K562 (cell line): ENCODE measurements around the gene TMC8. TPM values are rescaled to one million over a fixed set of nuclear protein-coding genes. Genes with fewer than 3 reads are reported as not detected.

Experiments used
- ATAC-seq: fragments of 200-7000 bp; cut with Tn5 transposase; 3 replicates; pipeline ENCODE4 v1.9.1; 2020; ENCODE audit warnings: moderate library complexity
- BruUV-seq: library from RNA; stranded (reverse); fragments of 400-500 nt; replicated peaks from 2 replicates; lab custom pipeline; 2021; lab: Mats Ljungman, UMichigan
- CTCF ChIA-PET: fragments of 300-600 bp; formaldehyde crosslinking; extraction: SDS; loops from one replicate; lab custom pipeline; 2021; ENCODE audit warnings: low intra/inter-chr PET ratio; lab: Yijun Ruan, JAX
- POLR2A ChIA-PET: fragments of 300-600, 350-650 bp; sonication (Branson Sonifier 250); formaldehyde crosslinking; extraction: SDS; loops from one replicate; lab custom pipeline; 2021; ENCODE audit warnings: antibody characterized with exemption, inconsistent platforms; lab: Yijun Ruan, JAX
- DNase-seq, 4 experiments: peaks; one replicate each; pipeline versions ENCODE4 v3.0.0 to v3.0.0-alpha.2; 2011 to 2018; ENCODE audit warnings: low spot score in 3 of 4, mixed read lengths in 3 of 4; ENCODE audit errors: extremely low read depth in 1 of 4
- FAIRE-seq: peaks from 2 replicates; lab custom pipeline; 2011; peaks lifted over from hg19 to GRCh38; lab: Jason Lieb, UNC
- H2AFZ ChIP-seq: 2 replicates; pipeline ENCODE4 v1.6.0; 2011; ENCODE audit warnings: low read depth, low read length, control low read depth, inconsistent platforms
- H3K27ac ChIP-seq: fragments of 200-600 bp; 3 replicates; pipeline ENCODE4 v1.8.0; 2011; ENCODE audit warnings: low read depth, mild to moderate bottlenecking, control low read depth, inconsistent platforms, low read length, moderate library complexity, mixed read lengths; ENCODE audit errors: extremely low read depth
- H3K27me3 ChIP-seq, 2 experiments: fragments of 300-600 bp in 1 of 2; 2 replicates in 1 of 2; 3 replicates in 1 of 2; pipeline versions ENCODE4 v1.6.0 to v1.8.0; 2011; ENCODE audit warnings: inconsistent platforms in 2 of 2, low read length in 2 of 2, mild to moderate bottlenecking in 1 of 2, mixed read lengths in 1 of 2, moderate library complexity in 1 of 2; ENCODE audit not compliant: control insufficient read depth in 2 of 2, insufficient read depth in 2 of 2
- H3K36me3 ChIP-seq: fragments of 300-600 bp; 3 replicates; pipeline ENCODE4 v1.8.0; 2011; ENCODE audit warnings: mild to moderate bottlenecking, low read length, inconsistent platforms; ENCODE audit not compliant: control insufficient read depth, insufficient read depth
- H3K4me1 ChIP-seq, 2 experiments: fragments of 200-600 bp in 1 of 2; replicated peaks in 1 of 2; 2 replicates in 1 of 2; 3 replicates in 1 of 2; pipeline versions ENCODE4 v1.5.1 to v1.8.0; 2011; ENCODE audit warnings: inconsistent platforms in 2 of 2, low read length in 2 of 2, mild to moderate bottlenecking in 1 of 2, mixed read lengths in 1 of 2, moderate library complexity in 1 of 2; ENCODE audit not compliant: control insufficient read depth in 2 of 2, insufficient read depth in 2 of 2
- H3K4me2 ChIP-seq: 2 replicates; pipeline ENCODE4 v1.6.1; 2011; ENCODE audit warnings: low read length, control low read depth, inconsistent platforms, mixed read lengths; ENCODE audit not compliant: insufficient read depth
- H3K4me3 ChIP-seq: fragments of 200-600 bp; sonication (generic), shearing (Covaris generic); 2 replicates; pipeline ENCODE4 v1.5.1; 2016; ENCODE audit warnings: control low read depth, inconsistent platforms
- H3K79me2 ChIP-seq: fragments of 200-600 bp; 3 replicates; pipeline ENCODE4 v1.8.0; 2011; ENCODE audit warnings: low read length, inconsistent platforms; ENCODE audit not compliant: control insufficient read depth, insufficient read depth
- H3K9ac ChIP-seq, 2 experiments: 2 replicates each; pipeline versions ENCODE4 v1.6.0 to v1.6.1; 2011; ENCODE audit warnings: low read depth in 2 of 2, low read length in 2 of 2, control low read depth in 1 of 2, inconsistent platforms in 1 of 2, mild to moderate bottlenecking in 1 of 2, mixed read lengths in 1 of 2; ENCODE audit not compliant: insufficient read depth in 1 of 2
- H3K9me1 ChIP-seq: one replicate; pipeline ENCODE4 v1.6.0; 2011; ENCODE audit warnings: inconsistent platforms, mild to moderate bottlenecking, low read length, moderate library complexity; ENCODE audit not compliant: control insufficient read depth, insufficient read depth
- H3K9me3 ChIP-seq: replicated peaks from 2 replicates; pipeline ENCODE4 v1.5.1; 2011; ENCODE audit warnings: low read depth, low read length, inconsistent platforms; ENCODE audit not compliant: control insufficient read depth, insufficient read depth
- H4K20me1 ChIP-seq: replicated peaks from 2 replicates; pipeline ENCODE4 v1.6.1; 2011; ENCODE audit warnings: low read length, inconsistent platforms, mixed read lengths; ENCODE audit not compliant: control insufficient read depth, insufficient read depth
- FOXA1 ChIP-seq: fragments of 450-650 bp; IDR thresholded peaks from 2 replicates; pipeline ENCODE4 v1.6.1; 2016; ENCODE audit warnings: mild to moderate bottlenecking, borderline replicate concordance
- HOXB6 ChIP-seq: fragments of 250-450 bp; sonication (Bioruptor Pico); IDR thresholded peaks from 2 replicates; pipeline ENCODE4 v1.5.1; 2022; ENCODE audit warnings: mild to moderate bottlenecking, borderline replicate concordance
- RCOR1 ChIP-seq, 2 experiments: IDR thresholded peaks; 2 replicates each; pipeline ENCODE4 v1.6.1; 2012; ENCODE audit warnings: low read depth in 2 of 2, low read length in 2 of 2, borderline replicate concordance in 1 of 2, improper control_type of control experiment in 1 of 2
- ZBTB40 ChIP-seq, 2 experiments: fragments of 450-650 bp in 1 of 2; sonication (generic) in 1 of 2; formaldehyde crosslinking in 1 of 2; IDR thresholded peaks; 2 replicates each; pipeline versions ENCODE4 v1.7.1 to v1.9.0; 2016 to 2022; ENCODE audit warnings: inconsistent platforms in 1 of 2, mild to moderate bottlenecking in 1 of 2, missing genetic modification reagents in 1 of 2
- ZNF282 ChIP-seq: sonication (generic); formaldehyde crosslinking; IDR thresholded peaks from 2 replicates; pipeline ENCODE4 v1.8.1; 2023; ENCODE audit warnings: missing genetic modification reagents
- ZNF589 ChIP-seq: fragments of 200-800 bp; sonication (Bioruptor generic); IDR thresholded peaks from 2 replicates; pipeline ENCODE4 v1.6.1; 2016; ENCODE audit warnings: low read depth, missing genetic modification characterization, missing compliant biosample characterization
- WGBS: fragments of 100-300 bp; shearing (Covaris generic); methylation state at CpG from one replicate; pipeline ENCODE4 v1.1.6; 2016; ENCODE audit warnings: low coverage, mixed read lengths; ENCODE audit not compliant: insufficient coverage; ENCODE audit errors: missing lambda C conversion rate; 5-methylcytosine and 5-hydroxymethylcytosine counted together
- in situ Hi-C: fragments of 300-500 bp; cut with MboI; formaldehyde crosslinking; loops from 4 replicates; pipeline ENCODE4 v1.15.0; 2018; ENCODE audit warnings: inconsistent platforms, mixed read lengths
- intact Hi-C: fragments of 100-400 bp; cut with micrococcal nuclease; formaldehyde crosslinking; loops from 2 replicates; pipeline ENCODE4 v1.14.2; 2022
- polyA plus RNA-seq, 8 experiments: library from polyadenylated mRNA; depleted of rRNA in 4 of 8; stranded (reverse) in 5 of 8; unstranded in 3 of 8; fragments of >200 nt; fragmentation: Nextera tagmentation in 2 of 8; fragmentation: Illumina TruSeq in 1 of 8; extraction: Ambion mirVana in 2 of 8; extraction: Trizol in 1 of 8; gene quantifications; 2 replicates each; pipeline versions ENCODE4 v1.2.1 to v1.2.3, GENCODE V29; 2011 to 2014; ENCODE audit warnings: inconsistent platforms in 1 of 8, missing spikeins in 1 of 8
- total RNA-seq, 7 experiments: library from RNA; depleted of rRNA in 6 of 7; stranded (reverse); fragments of >200 nt in 6 of 7; fragmentation: Illumina TruSeq in 2 of 7; extraction: Trizol in 2 of 7; gene quantifications; 2 replicates each; pipeline versions ENCODE4 v1.2.1 to v1.2.3, GENCODE V29; 2011 to 2021; ENCODE audit warnings: low replicate concordance in 1 of 7
- TF ChIP-seq, protein P1 (sequence below): sonication (generic); formaldehyde crosslinking; IDR thresholded peaks from 2 replicates; pipeline ENCODE4 v1.8.0; 2022; ENCODE audit warnings: mild to moderate bottlenecking, missing genetic modification reagents

TMC8 gene
- total and polyA plus RNA-seq, 9 of the 15 experiments (the other 6 are each of a cell fraction or from before 2014, with no cell fraction given), result 0.13 to 10.9 (median 2.8) TPM

GRCh38 chr17:78096093-78096492, 34.5 kb upstream of the TMC8 start:
- no peaks in the 10 kb centered on the region for H3K4me1 ChIP-seq
- H2AFZ ChIP-seq, result no peak overlapping the region
- no peak overlapping the region for H3K27ac ChIP-seq
- H4K20me1 ChIP-seq, result no peaks in the 10 kb centered on the region
- intact Hi-C loops (no loop called here), in situ Hi-C loops (no loop called here)
- no peaks in the 10 kb centered on the region for H3K9me1 ChIP-seq
- FAIRE-seq (no peak), DNase-seq (no peak), ATAC-seq (no peak)
- BruUV-seq, result no TSS peak
- no peak overlapping the region for H3K4me3 ChIP-seq
- no peak overlapping the region for H3K4me2 ChIP-seq
- ChIA-PET CTCF (no interaction called here), POLR2A (interaction anchor here (0.7 to 1.5 kb wide), 2 partner anchors 13 to 103 kb away, joined by 3 to 5 read pairs; no protein-coding TSS in a partner anchor)
- peaks cover 60% of the 10 kb centered on the region for H3K36me3 ChIP-seq
- no peaks in the 10 kb centered on the region for H3K79me2 ChIP-seq
- no peak overlapping the region for H3K9ac ChIP-seq
- no peaks in the 10 kb centered on the region for H3K27me3 ChIP-seq
- peaks cover 3% of the 10 kb centered on the region for H3K9me3 ChIP-seq
- WGBS, result 74% methylated on average over 9 of the region's 9 CpGs
- TF ChIP-seq HOXB6 (CRISPR knock-in tag), result no peak
- no peak for TF ChIP-seq ZNF589 (CRISPR knock-in tag)
- TF ChIP-seq FOXA1, result no peak
- TF ChIP-seq RCOR1 (IDR thresholded peaks at IDR 0.05; ENCODE audit: borderline replicate concordance in 1 of 2, low read depth in 2 of 2, low read length in 2 of 2), result no peak
- TF ChIP-seq ZBTB40 (IDR thresholded peaks at IDR 0.05), result no peak
- no peak for TF ChIP-seq ZBTB40 (CRISPR knock-in tag; IDR thresholded peaks at IDR 0.05)
- TF ChIP-seq, protein P1, sequence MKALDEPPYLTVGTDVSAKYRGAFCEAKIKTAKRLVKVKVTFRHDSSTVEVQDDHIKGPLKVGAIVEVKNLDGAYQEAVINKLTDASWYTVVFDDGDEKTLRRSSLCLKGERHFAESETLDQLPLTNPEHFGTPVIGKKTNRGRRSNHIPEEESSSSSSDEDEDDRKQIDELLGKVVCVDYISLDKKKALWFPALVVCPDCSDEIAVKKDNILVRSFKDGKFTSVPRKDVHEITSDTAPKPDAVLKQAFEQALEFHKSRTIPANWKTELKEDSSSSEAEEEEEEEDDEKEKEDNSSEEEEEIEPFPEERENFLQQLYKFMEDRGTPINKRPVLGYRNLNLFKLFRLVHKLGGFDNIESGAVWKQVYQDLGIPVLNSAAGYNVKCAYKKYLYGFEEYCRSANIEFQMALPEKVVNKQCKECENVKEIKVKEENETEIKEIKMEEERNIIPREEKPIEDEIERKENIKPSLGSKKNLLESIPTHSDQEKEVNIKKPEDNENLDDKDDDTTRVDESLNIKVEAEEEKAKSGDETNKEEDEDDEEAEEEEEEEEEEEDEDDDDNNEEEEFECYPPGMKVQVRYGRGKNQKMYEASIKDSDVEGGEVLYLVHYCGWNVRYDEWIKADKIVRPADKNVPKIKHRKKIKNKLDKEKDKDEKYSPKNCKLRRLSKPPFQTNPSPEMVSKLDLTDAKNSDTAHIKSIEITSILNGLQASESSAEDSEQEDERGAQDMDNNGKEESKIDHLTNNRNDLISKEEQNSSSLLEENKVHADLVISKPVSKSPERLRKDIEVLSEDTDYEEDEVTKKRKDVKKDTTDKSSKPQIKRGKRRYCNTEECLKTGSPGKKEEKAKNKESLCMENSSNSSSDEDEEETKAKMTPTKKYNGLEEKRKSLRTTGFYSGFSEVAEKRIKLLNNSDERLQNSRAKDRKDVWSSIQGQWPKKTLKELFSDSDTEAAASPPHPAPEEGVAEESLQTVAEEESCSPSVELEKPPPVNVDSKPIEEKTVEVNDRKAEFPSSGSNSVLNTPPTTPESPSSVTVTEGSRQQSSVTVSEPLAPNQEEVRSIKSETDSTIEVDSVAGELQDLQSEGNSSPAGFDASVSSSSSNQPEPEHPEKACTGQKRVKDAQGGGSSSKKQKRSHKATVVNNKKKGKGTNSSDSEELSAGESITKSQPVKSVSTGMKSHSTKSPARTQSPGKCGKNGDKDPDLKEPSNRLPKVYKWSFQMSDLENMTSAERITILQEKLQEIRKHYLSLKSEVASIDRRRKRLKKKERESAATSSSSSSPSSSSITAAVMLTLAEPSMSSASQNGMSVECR (CRISPR knock-in tag), result no peak
- no peak for TF ChIP-seq ZNF282 (CRISPR knock-in tag)
